HG03025 (cell line): ENCODE measurements around the gene KDR.

Experiments used
- ATAC-seq: cut with Tn5 transposase; IDR thresholded peaks from one replicate; pipeline ENCODE4 v1.9.1; 2021; ENCODE audit warnings: mild to moderate bottlenecking, moderate library complexity; ENCODE audit not compliant: unreplicated experiment, low FRiP score

The KDR gene

DNA sequence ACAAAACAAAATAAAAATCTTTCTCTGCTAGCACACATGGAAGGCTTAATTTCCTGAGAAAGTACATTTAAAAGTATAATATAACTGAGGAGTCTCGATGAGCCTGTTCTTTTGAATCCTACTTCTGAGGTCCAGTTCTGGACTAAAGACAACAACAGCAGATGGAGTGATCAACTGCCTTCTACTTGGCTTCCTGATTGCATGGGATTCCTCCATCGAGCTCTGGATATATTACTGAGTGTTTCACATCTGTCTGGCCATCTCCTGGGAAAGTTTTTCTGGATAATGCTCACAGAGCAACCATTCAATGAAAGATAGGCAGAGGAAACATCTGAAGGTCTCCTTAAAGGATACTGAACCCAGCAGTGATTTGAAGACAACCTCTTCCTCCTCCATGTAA, 42.6 kb downstream of the KDR start:
- no peak for ATAC-seq

DNA sequence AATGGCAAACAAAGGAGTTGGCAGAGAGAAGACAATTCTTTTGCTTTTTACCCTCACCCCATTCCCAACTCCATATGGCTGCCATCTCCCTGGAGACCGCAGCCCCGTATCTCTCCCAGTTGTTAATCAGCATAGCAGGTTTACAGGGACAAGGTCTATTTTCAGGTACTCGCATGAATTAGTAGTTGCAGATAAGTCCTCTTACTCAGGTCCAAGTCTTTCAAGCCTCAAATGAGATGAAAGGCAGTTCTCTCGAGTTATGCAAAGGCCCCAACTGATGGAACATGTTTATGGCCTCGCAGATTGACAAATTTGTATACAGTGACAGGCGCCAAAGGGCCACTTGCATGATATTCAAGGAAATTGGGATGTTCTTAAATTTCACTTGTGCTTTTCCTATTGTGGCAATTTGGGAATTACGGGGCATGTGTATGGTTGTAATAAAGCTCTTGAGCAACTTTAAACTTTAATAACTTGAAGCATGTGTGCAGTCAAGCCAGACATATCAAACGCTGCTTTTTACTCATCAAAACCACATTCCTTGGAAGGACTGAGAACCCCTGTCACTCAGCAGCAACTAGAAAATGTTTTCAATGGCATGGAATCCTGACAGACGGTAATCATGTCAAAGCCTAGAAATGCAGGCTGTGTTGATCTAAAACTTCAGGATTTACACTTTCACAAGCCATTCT, 45.1 kb downstream of the KDR start:
- no peak for ATAC-seq

DNA sequence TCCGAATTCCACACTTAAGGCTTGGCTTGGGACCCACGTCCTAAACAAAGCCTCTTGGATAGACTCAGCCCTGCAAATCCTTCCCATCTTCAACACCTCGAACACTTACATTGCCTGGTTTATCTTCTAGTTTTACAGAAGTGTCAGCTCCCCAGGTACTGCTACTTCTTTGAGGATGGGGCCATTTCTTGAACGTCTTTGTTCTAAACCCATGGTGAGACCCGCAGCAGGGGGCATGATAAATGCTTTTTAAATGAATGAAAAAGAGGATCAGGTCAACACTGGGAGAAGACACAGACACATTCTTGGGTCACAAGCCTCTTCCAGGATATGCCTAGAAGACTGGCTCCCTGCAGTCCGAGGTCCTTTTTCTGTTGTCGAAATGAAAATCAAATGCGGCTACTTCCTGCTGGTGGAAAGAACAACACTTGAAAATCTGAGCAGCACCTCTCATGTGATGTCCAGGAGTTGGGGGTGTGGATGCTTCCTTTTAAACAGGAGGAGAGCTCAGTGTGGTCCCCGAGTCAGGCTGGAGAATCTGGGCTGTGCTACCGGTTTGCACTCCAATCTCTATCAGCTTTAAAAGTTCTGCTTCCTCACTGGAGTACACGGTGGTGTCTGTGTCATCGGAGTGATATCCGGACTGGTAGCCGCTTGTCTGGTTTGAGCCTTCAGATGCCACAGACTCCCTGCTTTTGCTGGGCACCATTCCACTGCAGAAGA, 45.8 kb downstream of the KDR start:
- no peak for ATAC-seq

DNA sequence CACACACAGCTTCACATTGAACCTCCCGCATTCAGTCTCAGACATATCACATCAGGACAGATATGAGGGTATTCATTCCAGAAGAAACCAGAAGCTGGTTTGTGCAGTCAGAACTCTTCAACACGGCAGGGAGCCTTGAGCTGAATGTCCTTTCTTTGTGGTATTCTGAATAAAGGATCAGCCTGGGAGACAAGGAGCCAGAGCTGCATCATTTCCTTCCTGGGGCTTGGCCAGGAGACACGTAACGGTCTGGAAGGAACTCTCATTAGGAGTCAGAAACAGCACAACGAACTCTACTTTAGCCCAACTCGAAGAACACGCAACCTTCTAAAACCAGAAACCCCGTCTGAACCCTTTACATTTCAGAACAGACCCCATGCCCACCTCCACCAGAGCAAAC, 46.4 kb downstream of the KDR start:
- no peak for ATAC-seq

DNA sequence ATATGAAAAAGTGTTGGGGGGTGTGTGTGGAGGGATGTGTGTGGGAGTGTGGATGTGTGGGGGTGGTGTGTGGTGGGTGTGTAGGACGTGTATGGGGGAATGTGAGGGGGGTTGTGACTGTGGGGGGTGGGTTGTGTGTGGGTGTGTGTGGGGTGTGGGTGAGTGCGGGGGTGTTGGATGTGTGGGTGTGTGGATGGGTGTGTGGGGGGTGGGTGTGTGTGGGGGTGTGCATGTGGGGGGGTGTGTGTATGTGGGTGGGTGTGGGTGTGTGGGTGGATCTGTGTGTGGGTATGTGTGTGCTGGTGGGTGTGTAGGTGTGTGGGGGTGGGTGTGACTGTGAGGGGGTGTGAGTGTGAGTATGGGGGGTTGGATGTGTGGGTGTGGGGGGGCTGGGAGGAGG, 47.8 kb downstream of the KDR start:
- no peak for ATAC-seq

DNA sequence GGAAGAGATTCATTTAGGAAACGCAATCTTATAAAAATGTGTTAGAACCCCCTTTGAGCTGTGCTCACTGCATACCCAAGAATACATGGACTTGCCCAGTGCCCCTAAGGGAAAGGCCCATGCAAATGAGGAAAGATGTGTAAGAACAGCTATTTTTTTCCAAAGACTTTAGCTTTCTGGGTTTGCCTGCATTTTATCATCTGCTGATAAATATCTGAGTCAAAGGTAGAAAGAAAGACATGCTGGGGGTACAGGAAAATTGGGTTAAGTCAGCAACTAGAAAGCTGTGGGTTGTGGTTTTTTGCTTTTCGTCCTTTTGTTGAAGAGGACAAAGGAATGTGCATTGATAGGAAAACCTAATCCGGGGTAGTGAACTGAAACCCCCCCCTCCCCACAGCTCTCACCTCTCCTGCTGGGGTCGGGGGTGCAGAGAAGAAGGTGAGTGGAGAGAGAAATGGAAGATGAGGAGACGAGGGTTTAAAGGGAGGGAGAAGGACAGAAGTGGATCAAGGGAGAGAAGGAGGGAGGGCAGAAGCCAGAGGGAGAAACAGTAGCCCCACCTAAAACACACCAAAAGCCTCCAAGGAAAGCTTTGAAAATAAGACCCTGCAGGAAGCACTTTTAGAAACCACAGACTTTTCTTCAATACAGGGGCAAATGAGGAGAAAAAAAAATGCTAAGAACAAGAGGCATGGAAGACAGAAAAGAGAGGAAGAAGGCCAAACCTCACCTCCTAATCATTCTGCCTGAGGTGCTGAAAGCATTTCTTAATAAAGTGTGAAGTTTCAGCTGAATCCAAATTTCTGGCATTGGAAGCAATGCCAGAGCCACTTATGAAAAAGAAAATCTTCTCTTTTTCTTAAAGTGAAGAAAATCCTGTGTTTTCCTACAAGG, 49.3 kb downstream of the KDR start:
- ATAC-seq: no peak

DNA sequence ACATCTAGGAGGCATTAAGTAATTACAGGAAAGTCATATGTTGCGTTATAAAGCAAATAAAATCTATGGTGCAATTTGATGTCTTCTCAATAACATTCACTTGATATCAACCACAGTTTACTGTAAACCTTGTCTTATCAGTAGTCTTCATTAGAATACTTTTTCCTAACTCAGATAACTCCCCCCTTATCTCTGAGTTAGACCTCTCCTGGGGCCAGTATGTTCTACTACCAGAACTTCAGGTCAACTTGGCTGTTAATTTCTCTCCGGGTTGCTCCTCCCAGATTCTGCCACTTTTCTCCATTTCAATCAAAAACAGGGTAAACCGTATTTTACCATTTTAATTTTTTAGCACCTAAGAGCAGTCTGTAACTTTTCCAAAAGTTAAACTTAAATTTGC, 50.0 kb downstream of the KDR start:
- ATAC-seq: no peak

DNA sequence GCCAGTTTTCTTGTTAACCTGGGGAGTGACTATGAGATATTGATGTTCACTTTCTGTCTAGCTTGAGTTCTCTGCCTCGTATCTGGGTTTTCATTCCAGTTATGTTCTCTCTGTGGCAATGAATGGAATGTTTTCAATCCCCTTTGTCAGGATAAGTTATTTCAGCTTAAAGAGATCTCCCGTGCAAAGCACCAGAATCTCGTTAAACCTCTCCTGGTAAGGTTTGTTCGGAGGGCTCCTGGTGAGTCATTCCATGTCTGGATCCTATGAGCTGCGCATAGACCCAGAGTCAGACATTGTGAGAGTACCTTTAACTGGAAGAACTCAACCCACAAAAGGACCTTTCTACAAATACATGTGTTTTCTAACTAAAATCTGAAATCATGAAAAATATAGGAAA, 51.0 kb downstream of the KDR start:
- ATAC-seq: no peak

DNA sequence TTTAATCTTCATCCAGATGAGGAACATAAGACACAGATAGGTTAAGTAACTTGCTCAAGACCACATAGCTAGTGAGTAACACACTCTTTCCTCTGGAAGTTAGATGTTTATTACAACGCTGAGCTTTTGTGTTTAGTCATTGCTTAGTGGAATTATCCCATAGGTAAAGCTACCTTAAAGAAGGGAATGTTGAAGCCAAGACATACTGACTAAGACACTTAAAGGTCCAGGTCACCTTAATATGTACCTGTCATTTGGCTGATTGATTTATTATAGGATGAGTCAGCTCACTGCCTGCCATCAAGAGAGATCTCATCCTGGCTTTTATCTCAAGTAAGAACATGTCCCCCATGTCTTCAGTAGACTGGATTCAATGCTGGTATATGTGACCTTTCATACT, 53.4 kb downstream of the KDR start:
- no peak for ATAC-seq

DNA sequence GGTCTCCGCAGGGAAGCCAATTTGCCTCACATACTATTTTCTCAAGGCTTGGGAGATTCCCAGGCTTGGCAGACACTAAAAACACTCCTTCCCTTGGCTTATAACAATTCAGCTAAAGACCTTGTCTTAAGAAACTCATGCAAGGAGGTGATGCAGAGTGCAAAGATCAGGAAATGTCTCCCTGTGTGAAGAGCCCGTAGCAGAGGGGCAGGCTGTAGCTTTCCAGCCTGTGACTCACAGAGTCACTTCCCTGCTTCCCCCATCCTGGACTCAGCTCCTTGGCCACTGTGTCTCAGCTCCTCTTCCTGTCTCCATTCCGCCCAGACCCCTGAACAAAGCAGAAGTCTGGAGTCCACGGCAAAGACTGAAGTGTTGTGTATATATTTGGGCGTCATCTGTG, 56.1 kb downstream of the KDR start:
- ATAC-seq: no peak

DNA sequence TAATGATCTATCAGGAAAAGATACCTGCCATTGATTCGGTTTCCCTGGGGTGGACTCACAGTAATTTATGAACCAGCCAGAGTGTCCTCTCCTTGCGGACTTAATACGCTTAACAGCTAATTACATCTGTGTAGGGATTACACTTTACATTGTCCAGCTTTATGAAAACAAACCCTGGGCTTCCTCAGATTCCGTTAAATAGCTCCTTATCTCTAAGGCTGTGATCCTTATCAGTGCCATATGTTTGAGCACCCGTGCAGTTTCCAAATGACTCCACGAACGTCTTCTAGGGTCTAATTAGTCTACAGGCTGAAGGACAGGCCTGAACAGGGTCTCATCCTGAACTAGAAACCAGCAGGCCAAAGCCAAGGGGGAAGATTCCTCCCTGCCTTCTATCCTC, 56.9 kb downstream of the KDR start:
- ATAC-seq: no peak

DNA sequence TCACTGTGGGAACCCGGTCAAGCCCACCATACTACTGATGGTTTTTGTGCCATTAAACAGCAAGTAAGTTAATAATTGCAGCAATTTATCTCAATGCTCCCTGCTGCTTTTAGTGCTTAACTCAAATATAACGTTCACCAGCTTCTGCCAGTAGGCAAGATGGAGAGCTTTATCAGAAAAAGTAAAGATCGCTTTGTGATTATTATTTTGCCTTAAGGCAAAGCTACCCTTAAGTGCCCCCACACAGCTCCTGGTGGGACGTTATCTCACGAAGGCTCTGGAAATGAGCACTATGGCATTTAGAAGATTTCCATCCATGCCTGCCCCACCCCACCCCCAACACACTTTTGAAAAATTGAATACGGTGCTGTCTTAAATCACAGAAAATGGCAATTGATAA, 59.4 kb downstream of the KDR start:
- ATAC-seq: no peak

DNA sequence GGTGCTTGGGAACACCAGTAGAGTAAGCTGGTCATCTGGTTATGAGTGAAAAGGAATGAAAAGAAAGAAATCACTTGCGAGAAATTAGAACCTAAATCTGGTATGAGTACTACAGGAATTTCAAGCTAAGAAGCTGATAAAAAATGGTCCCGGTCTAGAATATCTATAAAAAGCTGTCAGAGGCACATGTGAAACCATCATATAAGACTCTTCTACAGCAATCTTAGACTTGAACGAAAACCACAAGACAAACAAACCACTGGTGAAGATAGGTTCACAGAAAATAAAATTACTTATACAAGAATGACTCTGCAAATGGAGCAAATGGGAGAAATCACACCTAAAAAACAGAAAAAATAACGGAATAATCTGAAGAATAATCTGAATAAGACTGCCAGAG, 69.9 kb downstream of the KDR start:
- no peak for ATAC-seq

DNA sequence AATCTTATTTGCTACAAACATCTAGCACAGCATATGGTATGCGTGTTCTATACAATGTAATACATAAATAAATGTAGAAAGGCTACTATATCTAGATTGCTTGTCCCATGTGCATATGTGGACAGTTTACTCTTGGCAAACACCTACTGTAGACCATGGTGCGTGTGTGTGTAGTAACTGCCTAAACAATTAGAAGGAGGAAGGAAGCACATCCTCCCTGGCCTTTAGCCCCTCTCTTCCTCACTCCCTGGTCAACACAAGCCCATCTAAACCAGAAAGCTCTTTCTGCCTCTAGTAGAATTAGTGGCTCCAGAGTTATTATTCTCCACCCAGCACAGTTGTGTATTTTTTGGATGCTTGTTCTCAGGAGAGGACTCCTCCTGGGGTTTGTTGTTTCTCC, 73.9 kb downstream of the KDR start:
- no peak for ATAC-seq

DNA sequence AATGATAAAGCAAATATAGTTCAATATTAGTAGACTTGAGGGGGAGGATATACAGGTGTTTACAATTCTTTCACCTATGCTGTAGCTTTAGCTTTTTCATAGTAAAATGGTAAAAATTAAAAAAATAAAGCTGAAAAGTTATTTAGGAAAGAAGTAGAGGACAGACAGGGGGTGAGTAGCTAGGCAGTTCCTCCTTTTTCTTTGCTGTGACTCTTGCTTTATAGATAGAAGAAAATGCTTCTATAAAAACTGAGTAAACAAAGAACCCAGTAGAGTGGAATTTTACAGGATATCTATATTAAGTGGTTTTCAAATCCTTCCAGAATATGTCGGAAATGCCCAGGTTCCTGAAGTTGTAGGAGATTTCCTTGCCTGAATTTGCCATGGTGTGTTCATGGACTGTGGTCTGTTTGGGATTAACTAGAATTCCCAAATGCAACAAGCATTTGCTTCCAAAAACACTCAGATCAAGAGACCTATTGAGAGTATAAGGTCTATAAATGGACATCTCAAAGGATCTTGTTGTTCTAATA, 74.9 kb downstream of the KDR start:
- no peak for ATAC-seq

DNA sequence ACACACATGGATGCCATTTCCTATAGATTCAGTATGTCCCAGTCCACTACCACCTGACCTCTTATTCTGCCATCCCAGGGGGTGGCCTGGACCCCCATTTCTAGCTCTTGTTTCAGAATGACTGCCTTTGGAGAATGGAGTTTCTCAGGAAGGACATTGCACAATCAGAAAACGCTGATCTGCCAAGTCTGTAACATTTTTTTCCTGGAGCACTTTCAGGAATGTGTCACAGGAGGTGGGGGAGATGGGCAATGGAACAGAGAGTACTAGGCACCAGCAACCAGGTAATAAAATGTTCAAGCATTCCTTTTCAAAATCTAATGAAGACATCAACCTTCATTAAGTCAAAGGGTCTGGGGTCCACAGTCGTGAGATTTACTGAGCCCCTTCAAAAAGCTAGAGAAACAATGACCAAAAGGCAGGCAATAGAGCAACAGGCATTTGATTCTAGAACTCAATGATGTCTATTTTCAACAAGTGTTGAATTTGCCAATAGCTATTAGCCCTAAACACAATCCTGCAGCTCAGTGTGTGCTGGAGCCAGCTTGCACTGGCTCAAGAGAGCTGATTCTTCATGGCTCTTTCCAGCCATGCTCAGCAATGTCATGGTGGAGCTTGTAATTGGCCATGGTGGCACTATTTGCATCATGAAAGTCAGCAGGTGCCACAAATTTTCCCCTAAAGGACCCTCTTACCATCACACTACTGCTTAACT, 87.1 kb downstream of the KDR start:
- ATAC-seq: no peak

DNA sequence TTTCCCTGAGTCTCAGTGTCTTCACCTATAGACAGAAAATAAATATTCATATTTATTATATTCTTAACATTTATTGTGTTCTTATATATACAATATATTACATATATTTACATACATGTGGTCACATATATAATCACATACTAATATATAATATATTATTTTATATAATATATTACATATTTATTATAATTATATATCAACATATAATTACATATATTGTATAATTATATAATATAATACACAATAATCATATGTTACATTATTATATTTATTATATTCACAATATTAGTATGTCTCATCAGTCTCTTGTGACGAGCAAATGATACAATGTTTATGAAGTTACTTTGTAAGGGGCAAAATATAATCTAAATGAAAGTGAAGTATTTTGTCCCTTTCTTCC, 87.7 kb downstream of the KDR start:
- ATAC-seq: no peak

DNA sequence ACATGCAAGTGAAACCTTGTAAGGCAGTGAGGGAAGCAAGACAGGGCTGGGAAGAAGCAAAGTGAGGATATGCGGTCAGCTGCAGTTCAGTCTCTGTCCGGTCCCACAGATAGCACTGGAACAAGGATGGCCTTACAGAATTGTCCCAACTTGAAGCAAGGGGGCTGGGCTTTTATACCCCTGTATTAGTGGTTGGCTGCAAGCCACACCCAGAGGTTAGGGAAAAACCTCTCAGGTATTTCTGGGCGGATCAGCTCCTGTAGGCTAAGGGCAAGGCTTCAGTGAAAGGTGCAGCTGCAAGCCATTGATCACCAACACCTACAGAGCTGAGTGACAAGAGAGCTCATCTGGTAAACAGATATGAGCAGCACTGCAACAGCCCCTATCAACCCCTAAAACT, 89.0 kb downstream of the KDR start:
- ATAC-seq: no peak

DNA sequence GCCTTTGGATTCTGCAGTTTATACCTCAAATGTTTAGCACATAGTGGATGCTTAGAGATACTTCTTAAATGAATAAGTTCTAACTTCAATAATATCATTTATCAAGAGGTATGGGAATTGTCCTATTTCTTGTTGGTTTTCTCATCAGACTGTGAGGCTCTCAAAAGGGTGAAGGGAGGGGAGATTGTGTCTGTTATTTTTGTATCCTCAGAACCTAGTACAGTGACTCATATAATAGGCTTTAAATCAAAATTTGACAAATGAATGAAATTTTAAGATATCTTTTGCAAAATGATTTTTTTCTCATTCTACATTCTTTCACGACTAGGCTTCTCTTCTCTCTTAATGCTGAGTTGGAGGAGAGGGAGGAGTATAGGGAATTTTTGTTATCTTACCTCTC, 89.5 kb downstream of the KDR start:
- ATAC-seq: no peak

DNA sequence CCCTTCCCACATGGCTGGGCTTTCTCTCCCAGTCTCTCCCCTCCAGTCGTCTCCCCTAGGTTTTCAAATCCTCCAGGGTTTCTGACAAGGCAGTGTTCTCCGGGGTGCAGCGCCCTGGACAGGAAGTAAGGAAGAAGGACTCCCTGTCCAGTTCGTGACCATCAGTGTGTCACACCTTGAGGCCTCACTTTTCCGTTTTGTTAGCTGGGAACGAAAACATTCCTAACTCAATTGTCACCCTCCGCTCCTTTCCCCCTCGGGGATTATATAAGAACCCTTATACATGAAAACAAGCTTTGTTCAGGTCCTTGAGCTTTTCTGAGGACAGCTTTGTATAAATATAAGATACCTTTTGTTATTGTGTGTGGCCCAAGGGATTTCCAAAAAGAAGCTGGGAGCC, 92.1 kb downstream of the KDR start:
- ATAC-seq: no peak

DNA sequence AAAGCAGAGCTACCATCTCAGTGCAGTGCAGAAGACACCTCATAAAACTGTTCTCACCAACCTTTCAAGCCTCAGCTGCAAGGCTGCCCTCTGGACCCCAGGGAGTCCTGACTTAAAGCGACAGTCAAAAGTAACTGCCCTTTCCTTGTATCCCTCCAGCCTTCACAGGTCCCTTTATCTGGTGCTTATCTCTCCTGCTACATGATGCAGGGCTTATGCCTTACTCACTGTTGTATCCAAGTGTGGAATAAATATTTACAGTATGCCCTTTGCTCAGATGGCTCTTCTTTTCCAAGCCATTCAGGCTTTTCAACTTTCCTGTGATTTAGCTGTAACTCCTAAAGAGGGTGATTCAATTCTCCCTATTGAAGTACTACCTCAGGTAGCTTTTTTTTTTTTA, 92.6 kb downstream of the KDR start:
- no peak for ATAC-seq
